GM18526 (cell line): ENCODE results near the gene FAU.

Experiments used
- POLR2A ChIP-seq: IDR thresholded peaks from 3 replicates; pipeline ENCODE4 v1.6.1; 2011; ENCODE audit not compliant: insufficient read length; ENCODE audit errors: extremely low read depth

Gene FAU

GRCh38 chr11:65117206-65118096, 4.5 kb downstream of the FAU start, which contains the start of gene ZNHIT2:
Gene ZNHIT2 (minus strand): TSS chr11:65117701. CDS start chr11:65117653, 48 bp downstream.
- TF ChIP-seq POLR2A = peak; percentile 75

- no peak for TF ChIP-seq POLR2A
Observed at GRCh38 chr11:65116370-65117205, 5.3 kb downstream of the FAU start.

- TF ChIP-seq POLR2A = no peak
Observed at GRCh38 chr11:65115361-65116082, 6.4 kb downstream of the FAU start.

- TF ChIP-seq POLR2A = no peak
Observed at GRCh38 chr11:65114538-65115171, 7.3 kb downstream of the FAU start.

- no peak for TF ChIP-seq POLR2A
Observed at GRCh38 chr11:65113839-65114238, 8.1 kb downstream of the FAU start.

GRCh38 chr11:65113361-65113756, 8.6 kb downstream of the FAU start:
- TF ChIP-seq POLR2A = no peak

GRCh38 chr11:65112546-65113360, 9.2 kb downstream of the FAU start:
- TF ChIP-seq POLR2A = peak; percentile 31

- TF ChIP-seq POLR2A = peak; percentile 96
Observed at GRCh38 chr11:65111744-65112545, 10.0 kb downstream of the FAU start, which contains the start of gene TM7SF2. Gene TM7SF2 (plus strand): TSS chr11:65111872. CDS start chr11:65112016, 144 bp downstream.

- TF ChIP-seq POLR2A = no peak
Observed at GRCh38 chr11:65111159-65111743, 10.7 kb downstream of the FAU start.

- no peak for TF ChIP-seq POLR2A
Observed at GRCh38 chr11:65110354-65110861, 11.5 kb downstream of the FAU start.

- TF ChIP-seq POLR2A = no peak
Observed at GRCh38 chr11:65109231-65110198, 12.4 kb downstream of the FAU start.
